WI38 (cell line): Measurements from ENCODE around the gene ANKIB1.

Experiments
- H3K4me3 ChIP-seq: 2 replicates; pipeline ENCODE4 v1.5.1; 2011; ENCODE audit warnings: low read depth, mild to moderate bottlenecking, control low read depth, low read length
- CTCF ChIP-seq: IDR thresholded peaks from 2 replicates; pipeline ENCODE4 v1.5.1; 2012; ENCODE audit warnings: low read depth, mild to moderate bottlenecking, control low read depth, low read length

ANKIB1 gene

GRCh38 chr7:92362131-92362530, 116.4 kb downstream of the ANKIB1 start:
- no peak for TF ChIP-seq CTCF
- H3K4me3 ChIP-seq = no peak overlapping the region

- no peak overlapping the region for H3K4me3 ChIP-seq
These were observed 121.0 kb downstream of the ANKIB1 start for GRCh38 chr7:92366730-92367129.

GRCh38 chr7:92368741-92369140, 123.0 kb downstream of the ANKIB1 start:
- TF ChIP-seq CTCF = no peak
- H3K4me3 ChIP-seq = no peak overlapping the region

More at GRCh38 chr7:92366730-92367129, 121.0 kb downstream of the ANKIB1 start:
- TF ChIP-seq CTCF = no peak

GRCh38 chr7:92375013-92375412, 129.2 kb downstream of the ANKIB1 start:
- H3K4me3 ChIP-seq = no peak overlapping the region
- no peak for TF ChIP-seq CTCF

- H3K4me3 ChIP-seq = no peak overlapping the region
- no peak for TF ChIP-seq CTCF
These were observed 145.3 kb downstream of the ANKIB1 start for GRCh38 chr7:92391071-92391470.

- TF ChIP-seq CTCF = no peak
- no peak overlapping the region for H3K4me3 ChIP-seq
These were observed 151.8 kb downstream of the ANKIB1 start for GRCh38 chr7:92397542-92397941.

- no peak overlapping the region for H3K4me3 ChIP-seq
- no peak for TF ChIP-seq CTCF
These were observed 154.2 kb downstream of the ANKIB1 start for GRCh38 chr7:92400013-92400412.
